ENCODE measurements around the gene LYRM4. TPM values are rescaled to one million over a fixed set of nuclear protein-coding genes. Genes with fewer than 3 reads are reported as not detected.
A peak's percentile ranks its signal among the peaks of the same experiment; 100 is the strongest.

Gene LYRM4
- total RNA-seq, 4 donors from 2014 or later = 16.9 to 20.9 (median 18.4) TPM

- WGBS = 75% methylated on average over 11 of the region's 11 CpGs
- Histone ChIP-seq H3K36me3 (no peaks in the 10 kb centered on the region), H3K27me3 (no peaks in the 10 kb centered on the region), H3K4me3 (no peak overlapping the region), H3K4me1 (peaks cover 12 to 25% (median 21%) of the 10 kb centered on the region in 4 donors), H3K9me3 (no peaks in the 10 kb centered on the region), H3K27ac (replicated peaks in 1 of 4) (no peak overlapping the region)
- DNase-seq (ENCODE audit: extremely low spot score) = peak; percentile 17
- TF ChIP-seq POLR2A (IDR thresholded peaks at IDR 0.05; ENCODE audit: low read depth) = no peak
- no peak for TF ChIP-seq EP300 (IDR thresholded peaks at IDR 0.05)
- TF ChIP-seq CTCF (IDR thresholded peaks at IDR 0.05) = no peak
- TF ChIP-seq POLR2AphosphoS5 (IDR thresholded peaks at IDR 0.05) = no peak
- intact Hi-C loops (cut with DNase I) = no loop called here
These were observed 33.9 kb upstream of the LYRM4 start for GRCh38 chr6:5294392-5295211.

GRCh38 chr6:5293692-5294091 is 32.9 kb upstream of the LYRM4 start:
- no peaks in the 10 kb centered on the region for H3K36me3 ChIP-seq
- peaks cover 12 to 25% (median 21%) of the 10 kb centered on the region in 4 donors for H3K4me1 ChIP-seq
- TF ChIP-seq POLR2A (IDR thresholded peaks at IDR 0.05; ENCODE audit: low read depth) (no peak), POLR2AphosphoS5 (IDR thresholded peaks at IDR 0.05) (no peak), CTCF (IDR thresholded peaks at IDR 0.05) (no peak), EP300 (IDR thresholded peaks at IDR 0.05) (no peak)
- 87% methylated on average over 2 of the region's 2 CpGs for WGBS
- no peak for DNase-seq (ENCODE audit: extremely low spot score)
- intact Hi-C loops (cut with DNase I) = no loop called here
- H3K9me3 ChIP-seq = no peaks in the 10 kb centered on the region
- H3K27ac ChIP-seq (replicated peaks in 1 of 4) = no peak overlapping the region
- H3K4me3 ChIP-seq = no peak overlapping the region
- no peaks in the 10 kb centered on the region for H3K27me3 ChIP-seq

- no peak for DNase-seq (ENCODE audit: extremely low spot score)
- no peaks in the 10 kb centered on the region for H3K27me3 ChIP-seq
- peaks cover 26 to 34% (median 32%) of the 10 kb centered on the region in 4 donors for H3K4me1 ChIP-seq
- 50% methylated on average over 1 of the region's 1 CpG for WGBS
- H3K27ac ChIP-seq (replicated peaks in 1 of 4) = no peak overlapping the region
- no peak overlapping the region for H3K4me3 ChIP-seq
- no peaks in the 10 kb centered on the region for H3K9me3 ChIP-seq
- intact Hi-C loops (cut with DNase I) = no loop called here
- no peaks in the 10 kb centered on the region for H3K36me3 ChIP-seq
- TF ChIP-seq EP300 (IDR thresholded peaks at IDR 0.05) (no peak), CTCF (IDR thresholded peaks at IDR 0.05) (no peak), POLR2AphosphoS5 (IDR thresholded peaks at IDR 0.05) (no peak), POLR2A (IDR thresholded peaks at IDR 0.05; ENCODE audit: low read depth) (no peak)
These were observed 31.4 kb upstream of the LYRM4 start for GRCh38 chr6:5292154-5292553.

GRCh38 chr6:5290500-5290899 is 29.8 kb upstream of the LYRM4 start:
- Histone ChIP-seq H3K4me3 (no peak overlapping the region), H3K9me3 (no peaks in the 10 kb centered on the region), H3K4me1 (peaks cover 29 to 35% (median 32%) of the 10 kb centered on the region in 4 donors), H3K27me3 (no peaks in the 10 kb centered on the region), H3K36me3 (no peaks in the 10 kb centered on the region), H3K27ac (replicated peaks in 1 of 4) (no peak overlapping the region)
- TF ChIP-seq POLR2AphosphoS5 (IDR thresholded peaks at IDR 0.05) (no peak), CTCF (IDR thresholded peaks at IDR 0.05) (no peak), EP300 (IDR thresholded peaks at IDR 0.05) (no peak), POLR2A (IDR thresholded peaks at IDR 0.05; ENCODE audit: low read depth) (no peak)
- DNase-seq (ENCODE audit: extremely low spot score) = no peak
- intact Hi-C loops (cut with DNase I) = no loop called here

All from esophagus muscularis mucosa (tissue), 4 donors.